Lung (tissue), 16 donors: ENCODE results near the gene MYO9A. TPM values are rescaled to one million over a fixed set of nuclear protein-coding genes. Genes with fewer than 3 reads are reported as not detected.
A peak's percentile ranks its signal among the peaks of the same experiment; 100 is the strongest.

Source experiments
- ATAC-seq: fragments of 200-7000 bp; cut with Tn5 transposase; one replicate; pipeline ENCODE4 v1.9.1; 2020; ENCODE audit warnings: moderate number of reproducible peaks; ENCODE audit not compliant: insufficient read depth, low FRiP score
- DNase-seq, 3 donors: peaks; one replicate each; pipeline ENCODE4 v3.0.0-alpha.2; 2013 to 2017
- H3K27ac ChIP-seq, 2 donors: one replicate each; pipeline ENCODE4 v1.5.1; 2013; ENCODE audit warnings: mild to moderate bottlenecking in 2 of 2, moderate library complexity in 2 of 2, control low read depth in 1 of 2, inconsistent platforms in 1 of 2, low read depth in 1 of 2, low read length in 1 of 2
- H3K27me3 ChIP-seq, 3 donors: one replicate each; pipeline ENCODE4 v1.5.1; 2013; ENCODE audit warnings: low read length in 2 of 3; ENCODE audit not compliant: control insufficient read depth in 3 of 3, insufficient read depth in 3 of 3
- H3K36me3 ChIP-seq, 4 donors: one replicate each; pipeline ENCODE4 v1.5.1; 2013; ENCODE audit warnings: low read length in 4 of 4, mild to moderate bottlenecking in 1 of 4, moderate library complexity in 1 of 4; ENCODE audit not compliant: control insufficient read depth in 4 of 4, insufficient read depth in 4 of 4
- H3K4me1 ChIP-seq, 5 donors: one replicate each; pipeline ENCODE4 v1.5.1; 2013; ENCODE audit warnings: low read length in 5 of 5, mild to moderate bottlenecking in 2 of 5, moderate library complexity in 1 of 5; ENCODE audit not compliant: control insufficient read depth in 5 of 5, insufficient read depth in 5 of 5
- H3K4me3 ChIP-seq: one replicate; pipeline ENCODE4 v1.5.1; 2013; ENCODE audit warnings: mild to moderate bottlenecking, control low read depth, moderate library complexity
- H3K9ac ChIP-seq, 2 donors: one replicate each; pipeline ENCODE4 v1.5.1; 2013; ENCODE audit warnings: low read length in 2 of 2, control low read depth in 1 of 2; ENCODE audit not compliant: insufficient read depth in 1 of 2
- H3K9me3 ChIP-seq, 4 donors: one replicate each; pipeline ENCODE4 v1.5.1; 2013; ENCODE audit warnings: low read length in 3 of 4, mild to moderate bottlenecking in 1 of 4, moderate library complexity in 1 of 4; ENCODE audit not compliant: control insufficient read depth in 4 of 4, insufficient read depth in 3 of 4
- CTCF ChIP-seq: IDR thresholded peaks from 2 replicates; pipeline ENCODE4 v1.5.1; 2012; ENCODE audit warnings: mild to moderate bottlenecking; ENCODE audit errors: control extremely low read depth, extremely low read depth
- WGBS, 2 donors: extraction: QIAGEN DNeasy Blood & Tissue Kit; methylation state at CpG; one replicate each; pipeline ENCODE4 v1.1.7; 2013; 5-methylcytosine and 5-hydroxymethylcytosine counted together
- long read RNA-seq, 5 donors: transcript quantifications; one replicate each; lab custom pipeline, GENCODE V29; 2026
- polyA plus RNA-seq, 2 donors: library from polyadenylated mRNA; stranded (reverse); fragments of 200-250 nt; gene quantifications; one replicate each; pipeline ENCODE4 v1.2.1, GENCODE V29; 2013
- total RNA-seq, 2 donors: library from RNA; depleted of rRNA in 1 of 2; stranded (reverse); fragments of >200 nt in 1 of 2; gene quantifications; one replicate each; pipeline ENCODE4 v1.2.1, GENCODE V29; 2014 to 2021
- donor health status: control.
- donor health status: control.
- donor health status: Bipolar disorder and iron deficiency.
- donor health status: healthy.
- donor health status: DM: yes; HTN: yes; CAD: no.

Gene MYO9A, protein sequence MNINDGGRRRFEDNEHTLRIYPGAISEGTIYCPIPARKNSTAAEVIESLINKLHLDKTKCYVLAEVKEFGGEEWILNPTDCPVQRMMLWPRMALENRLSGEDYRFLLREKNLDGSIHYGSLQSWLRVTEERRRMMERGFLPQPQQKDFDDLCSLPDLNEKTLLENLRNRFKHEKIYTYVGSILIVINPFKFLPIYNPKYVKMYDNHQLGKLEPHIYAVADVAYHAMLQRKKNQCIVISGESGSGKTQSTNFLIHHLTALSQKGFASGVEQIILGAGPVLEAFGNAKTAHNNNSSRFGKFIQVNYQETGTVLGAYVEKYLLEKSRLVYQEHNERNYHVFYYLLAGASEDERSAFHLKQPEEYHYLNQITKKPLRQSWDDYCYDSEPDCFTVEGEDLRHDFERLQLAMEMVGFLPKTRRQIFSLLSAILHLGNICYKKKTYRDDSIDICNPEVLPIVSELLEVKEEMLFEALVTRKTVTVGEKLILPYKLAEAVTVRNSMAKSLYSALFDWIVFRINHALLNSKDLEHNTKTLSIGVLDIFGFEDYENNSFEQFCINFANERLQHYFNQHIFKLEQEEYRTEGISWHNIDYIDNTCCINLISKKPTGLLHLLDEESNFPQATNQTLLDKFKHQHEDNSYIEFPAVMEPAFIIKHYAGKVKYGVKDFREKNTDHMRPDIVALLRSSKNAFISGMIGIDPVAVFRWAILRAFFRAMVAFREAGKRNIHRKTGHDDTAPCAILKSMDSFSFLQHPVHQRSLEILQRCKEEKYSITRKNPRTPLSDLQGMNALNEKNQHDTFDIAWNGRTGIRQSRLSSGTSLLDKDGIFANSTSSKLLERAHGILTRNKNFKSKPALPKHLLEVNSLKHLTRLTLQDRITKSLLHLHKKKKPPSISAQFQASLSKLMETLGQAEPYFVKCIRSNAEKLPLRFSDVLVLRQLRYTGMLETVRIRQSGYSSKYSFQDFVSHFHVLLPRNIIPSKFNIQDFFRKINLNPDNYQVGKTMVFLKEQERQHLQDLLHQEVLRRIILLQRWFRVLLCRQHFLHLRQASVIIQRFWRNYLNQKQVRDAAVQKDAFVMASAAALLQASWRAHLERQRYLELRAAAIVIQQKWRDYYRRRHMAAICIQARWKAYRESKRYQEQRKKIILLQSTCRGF (N-terminal part only)
- total RNA-seq (100 to 1,000 TPM in 1 of 2 donors, 10 to 100 TPM in 1; 61.3 to 173 TPM), polyA plus RNA-seq (1 to 10 TPM; 4.5 to 7.5 TPM)
- long read RNA-seq, donor 1, full-length matches to known transcripts, result 1 of 1 reads
- long read RNA-seq, donor 1, partial matches to known transcripts, result 0 of 1 reads
- long read RNA-seq, donor 1, other reads (novel, unspliced or antisense), result 0 of 1 reads
- long read RNA-seq, donor 2, result 0 reads
- long read RNA-seq, donor 3, result 0 reads
- long read RNA-seq, donor 4, result 0 reads
- long read RNA-seq, donor 5, partial matches to known transcripts, result 23 of 23 reads
- long read RNA-seq, donor 5, other reads (novel, unspliced or antisense), result 0 of 23 reads

GRCh38 chr15:72118017-72118978 lies at the start of gene MYO9A, which contains the start of gene SENP8:
Gene MYO9A (minus strand): TSS chr15:72118150. CDS start chr15:72046563, 71,587 bp downstream.
Gene SENP8 (plus strand): TSS chr15:72118403. CDS start chr15:72139624, 21,221 bp downstream.
- Histone ChIP-seq H3K4me1 (peaks cover 0 to 42% (median 18%) of the 10 kb centered on the region in 5 donors), H3K36me3 (peaks cover 0 to 8% (median 0%) of the 10 kb centered on the region in 4 donors), H3K9ac (peak within 1 kb of the TSS; percentile 82 to 97), H3K27ac (peak within 1 kb of the TSS; percentile 96 to 99), H3K27me3 (no peaks in the 10 kb centered on the region), H3K4me3 (peak within 1 kb of the TSS; percentile 89), H3K9me3 (no peaks in the 10 kb centered on the region)
- 1% methylated on average over 57 to 69 of the region's 69 CpGs for WGBS, 2 donors
- peak; percentile 99 for DNase-seq
- ATAC-seq, result peak; percentile 87
- TF ChIP-seq CTCF, result no peak

- DNase-seq (no peak), ATAC-seq (no peak)
- Histone ChIP-seq H3K9ac (peak overlapping the region in 1 of 2 donors; percentile 51), H3K27me3 (no peaks in the 10 kb centered on the region), H3K36me3 (no peaks in the 10 kb centered on the region), H3K4me1 (peaks cover 0 to 40% (median 8%) of the 10 kb centered on the region in 5 donors), H3K4me3 (no peak overlapping the region), H3K9me3 (no peaks in the 10 kb centered on the region), H3K27ac (no peak overlapping the region)
- no peak for TF ChIP-seq CTCF
- WGBS, 2 donors, result 68 to 82% methylated on average over 6 of the region's 6 CpGs
These were observed 49.5 kb upstream of the MYO9A start for GRCh38 chr15:72167445-72167844.
